GM12872 (cell line): ENCODE data around the gene FAM241A.

Source experiments
- CTCF ChIP-seq: IDR thresholded peaks from 3 replicates; pipeline ENCODE4 v1.5.1; 2011; ENCODE audit warnings: low read depth, mild to moderate bottlenecking, low read length, moderate library complexity; ENCODE audit not compliant: insufficient read depth

The FAM241A gene

GRCh38 chr4:112145326-112145789, at the start of gene FAM241A:
FAM241A (plus strand) TSS chr4:112145454; CDS start chr4:112145581, 127 bp downstream.
- no peak for TF ChIP-seq CTCF

GRCh38 chr4:112098841-112099530, 46.3 kb upstream of the FAM241A start:
- TF ChIP-seq CTCF = no peak

GRCh38 chr4:112099701-112100297, 45.5 kb upstream of the FAM241A start:
- peak; percentile 50; the same call in 2 of the 3 replicates for TF ChIP-seq CTCF

GRCh38 chr4:112102875-112103370, 42.3 kb upstream of the FAM241A start:
- TF ChIP-seq CTCF = no peak

- no peak for TF ChIP-seq CTCF
These were observed 39.9 kb upstream of the FAM241A start for GRCh38 chr4:112105201-112105969.

- 0 out of 3 replicates have a peak, but pooled peaks have one; percentile 2 for TF ChIP-seq CTCF
These were observed 35.7 kb upstream of the FAM241A start for GRCh38 chr4:112109360-112110058.
